ENCODE data around the gene MTMR12.

- TF ChIP-seq CTCF (IDR thresholded peaks at IDR 0.05; ENCODE audit: borderline replicate concordance, extremely low read depth, low read length, poor library complexity, severe bottlenecking) (no peak), EZH2 (IDR thresholded peaks at IDR 0.05; ENCODE audit: borderline replicate concordance, low read depth, low read length, severe bottlenecking) (no peak)
These were observed 44.9 kb upstream of the MTMR12 start for GRCh38 chr5:32357658-32358057.
